GM19025 (cell line): Measurements from ENCODE around the gene CFAP77.

ENCODE experiments used
- ATAC-seq: cut with Tn5 transposase; IDR thresholded peaks from one replicate; pipeline ENCODE4 v1.9.1; 2021; ENCODE audit warnings: mild to moderate bottlenecking, low read depth, moderate library complexity; ENCODE audit not compliant: unreplicated experiment

Gene CFAP77

DNA sequence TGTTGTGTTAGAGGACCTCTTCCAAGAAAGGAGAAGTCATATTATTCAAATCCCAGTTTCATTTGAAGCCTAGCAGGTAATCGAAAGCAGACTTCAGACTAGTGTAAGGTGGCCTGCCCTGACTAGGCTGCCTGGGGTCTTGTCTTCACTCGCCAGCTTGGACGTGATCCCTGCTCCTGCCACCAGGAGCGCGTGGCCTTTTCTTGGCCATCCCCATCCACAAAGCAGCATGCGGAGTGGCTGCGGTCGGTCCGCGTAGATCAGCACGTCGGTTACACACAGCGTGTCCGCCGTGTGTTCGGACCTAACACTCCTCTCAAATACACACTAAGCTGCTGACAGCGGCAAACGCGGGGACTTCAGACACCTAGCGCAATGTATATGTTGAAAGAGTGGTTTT is 37.3 kb downstream of the CFAP77 start:
- no peak for ATAC-seq

DNA sequence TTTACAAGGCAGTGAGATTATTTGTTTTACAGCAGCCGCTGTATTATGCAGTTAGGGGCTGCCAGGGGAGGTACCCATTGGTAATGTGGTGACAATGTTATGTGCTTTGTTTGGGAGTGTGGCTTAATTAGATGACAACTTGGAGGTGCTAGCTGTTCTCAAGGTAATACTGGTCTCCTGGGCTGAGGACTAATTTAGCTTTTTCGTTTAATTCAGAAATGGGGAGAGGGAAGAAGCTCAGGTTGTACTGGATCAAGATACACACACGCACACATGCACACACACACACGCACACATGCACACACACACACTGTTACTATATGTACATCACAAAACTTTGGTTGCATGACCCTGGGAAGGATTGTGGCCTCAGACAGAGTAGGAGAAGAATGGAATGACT is 37.9 kb downstream of the CFAP77 start:
- ATAC-seq: no peak

DNA sequence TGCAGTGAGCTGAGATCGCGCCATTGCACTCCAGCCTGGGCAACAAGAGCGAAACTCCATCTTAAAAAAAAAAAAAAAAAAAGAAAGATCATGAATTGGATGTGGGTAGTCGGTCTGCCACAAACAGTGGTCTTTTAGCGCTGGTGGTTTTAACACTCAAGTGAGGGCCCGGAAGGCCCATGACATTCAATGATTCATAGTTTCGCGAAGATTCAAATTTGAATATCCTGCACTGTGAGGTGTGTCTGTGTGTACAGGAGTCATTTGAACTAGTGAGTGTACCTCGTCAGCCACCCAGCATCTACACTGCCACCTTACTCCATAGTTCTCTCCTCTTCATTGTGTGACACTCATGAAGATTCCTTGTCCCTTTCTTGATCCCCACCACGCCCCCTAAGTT is 41.3 kb downstream of the CFAP77 start:
- ATAC-seq: no peak

DNA sequence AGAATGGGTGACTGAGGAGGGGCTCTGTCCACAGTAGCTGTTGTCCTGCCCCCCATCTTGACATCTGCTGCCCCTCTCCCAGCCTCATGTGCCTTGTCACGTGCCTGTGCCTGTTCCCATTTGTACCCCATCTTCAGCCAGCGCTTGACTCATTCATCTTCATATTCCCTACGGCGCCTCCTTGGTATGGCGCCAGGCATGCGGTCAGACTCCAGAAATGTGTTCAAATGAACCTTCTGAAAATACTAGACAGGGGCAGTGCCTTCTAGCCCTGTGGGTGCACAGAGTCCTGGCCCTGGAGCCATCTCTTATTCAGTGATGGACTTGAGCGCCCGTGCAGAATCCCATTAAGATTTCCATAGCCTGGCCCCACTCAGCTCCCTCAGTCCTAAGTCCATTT is 46.2 kb downstream of the CFAP77 start:
- no peak for ATAC-seq

DNA sequence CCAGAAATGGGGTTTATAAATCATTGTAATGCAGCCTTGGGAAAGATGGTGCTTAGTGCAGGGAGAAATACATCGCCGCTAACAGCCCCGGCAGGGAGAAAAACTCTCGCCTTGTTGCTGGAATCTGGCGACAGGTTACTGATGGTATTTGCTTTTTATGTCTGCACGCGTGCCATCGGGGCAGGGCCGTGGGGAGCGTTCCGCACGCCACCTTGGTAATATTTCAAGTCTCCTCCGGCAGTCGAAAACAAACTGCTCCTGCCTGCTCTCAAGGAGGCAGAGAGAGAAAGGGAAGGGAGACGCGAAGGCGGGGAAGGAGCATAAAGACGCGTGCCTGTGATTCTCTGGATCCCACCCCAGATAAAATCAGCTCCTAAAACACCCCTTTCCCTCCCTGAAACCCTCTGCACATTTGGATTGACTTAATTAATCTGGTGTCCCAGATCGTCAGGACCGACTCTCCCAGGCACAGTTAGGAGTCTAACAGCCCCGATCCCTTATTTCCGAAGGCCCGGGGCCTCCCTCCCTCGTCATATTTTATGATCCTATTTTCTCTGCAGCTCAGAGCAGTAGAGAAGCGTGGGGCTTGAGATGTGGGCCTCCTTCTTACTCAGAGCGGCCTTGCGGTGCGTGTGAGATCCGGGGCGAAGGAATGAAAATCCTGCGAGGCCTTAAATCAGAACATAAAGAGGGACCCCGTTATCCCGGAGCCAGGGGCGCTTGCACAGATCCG is 47.7 kb downstream of the CFAP77 start:
- ATAC-seq: no peak

DNA sequence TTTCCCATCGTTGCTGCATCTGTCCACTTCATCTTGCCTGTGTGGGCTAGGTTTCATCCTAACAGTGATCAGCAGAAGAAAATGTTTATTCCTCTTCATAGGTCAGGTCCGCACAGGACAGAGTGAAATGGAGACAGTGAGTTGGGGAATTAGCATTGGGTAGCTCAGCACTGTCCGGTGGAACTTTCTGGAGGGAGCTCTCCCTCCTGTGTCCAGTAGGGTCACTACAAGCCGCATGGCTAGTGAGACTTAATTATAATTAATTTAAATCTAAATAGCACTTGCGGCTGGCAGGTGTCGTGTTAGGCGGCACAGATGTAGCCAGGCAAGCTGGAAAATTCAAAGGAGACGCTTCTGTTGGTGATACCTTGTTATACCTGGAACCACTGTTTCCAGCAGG is 48.4 kb downstream of the CFAP77 start:
- ATAC-seq: no peak

DNA sequence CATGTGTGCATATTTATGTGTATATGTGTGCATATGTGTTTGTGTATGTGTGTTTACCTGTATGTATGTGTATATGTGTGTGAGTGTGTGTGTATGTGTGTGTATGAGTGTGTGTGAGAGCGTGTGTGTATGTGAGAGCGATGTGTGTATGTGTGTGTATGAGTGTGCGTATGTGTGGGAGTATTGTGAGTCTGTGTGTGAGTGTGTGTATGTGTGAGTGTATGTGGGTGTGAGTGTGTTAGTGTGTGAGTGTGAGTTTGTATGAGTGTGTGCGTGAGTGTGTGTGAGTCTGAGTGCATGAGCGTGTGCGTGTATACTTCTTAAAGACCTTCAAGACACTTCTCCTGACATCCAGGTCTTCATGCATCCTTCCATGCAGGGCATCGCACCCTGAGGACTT is 49.6 kb downstream of the CFAP77 start:
- ATAC-seq: no peak

DNA sequence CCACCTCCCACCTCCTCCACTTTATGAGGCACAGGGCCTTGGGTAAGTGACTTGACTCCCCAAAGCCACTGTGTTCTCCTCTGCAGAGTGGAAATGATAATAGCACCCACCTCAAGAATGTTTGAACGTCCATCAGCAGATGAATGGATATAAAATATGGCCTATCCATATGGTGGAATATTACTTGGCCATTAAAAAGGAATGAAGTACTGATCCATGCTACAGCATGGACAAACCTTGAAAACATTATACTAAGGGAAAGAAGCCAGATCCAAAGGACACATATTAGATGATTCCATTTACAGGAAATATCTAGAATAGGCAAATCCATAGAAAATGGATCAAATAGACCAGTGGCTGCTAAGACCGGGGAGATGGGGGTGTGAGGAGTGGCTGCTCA is 50.2 kb downstream of the CFAP77 start:
- no peak for ATAC-seq

DNA sequence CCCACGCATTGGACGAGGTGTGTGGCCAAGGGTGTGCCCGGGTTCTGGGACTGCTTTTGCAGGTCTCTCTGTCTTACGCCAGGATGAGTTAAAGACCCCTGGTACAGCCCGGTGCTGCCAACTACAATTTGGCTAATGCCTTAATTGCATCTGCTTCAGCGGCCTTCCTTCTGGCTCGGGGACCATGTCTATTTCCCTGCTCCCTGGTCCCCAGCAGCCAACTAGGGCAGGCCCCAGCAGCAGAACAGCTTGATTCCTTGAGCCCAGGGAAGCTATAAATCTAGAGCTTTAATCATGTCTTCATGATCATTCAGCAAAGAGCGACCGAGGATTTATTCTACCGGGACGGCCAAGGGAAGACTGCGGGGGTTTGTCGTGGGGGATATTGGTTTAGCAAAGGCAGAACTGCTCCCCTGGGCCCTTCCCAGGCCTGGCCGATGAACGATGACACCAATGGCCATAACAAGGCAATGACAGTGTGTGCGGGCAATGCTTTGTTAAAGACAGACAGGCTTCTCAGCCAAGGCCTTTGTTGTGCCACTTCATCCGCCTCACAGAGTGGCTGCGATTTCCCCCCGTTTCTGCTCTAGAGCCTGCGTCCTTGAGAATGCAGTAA is 51.4 kb downstream of the CFAP77 start:
- ATAC-seq: no peak

DNA sequence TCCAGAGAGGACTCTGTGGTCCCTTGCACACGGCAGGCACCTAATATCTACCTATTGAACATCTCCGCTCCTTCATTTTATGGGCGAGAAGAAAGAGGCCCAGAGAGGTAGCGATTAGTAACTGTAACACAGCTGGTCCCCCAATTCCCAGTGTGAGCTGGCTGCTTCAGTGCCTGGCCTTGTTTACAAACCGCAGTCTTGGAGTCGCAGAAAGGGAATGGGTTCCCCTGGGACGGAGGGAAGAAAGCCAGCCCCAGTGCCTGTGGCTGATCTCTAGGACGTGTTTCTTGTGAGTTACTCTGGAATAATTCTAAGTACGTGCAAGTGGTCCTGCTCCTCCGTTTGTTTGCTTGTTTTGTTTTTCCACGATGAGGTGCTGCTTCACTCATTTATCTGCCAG is 52.0 kb downstream of the CFAP77 start:
- ATAC-seq: no peak

DNA sequence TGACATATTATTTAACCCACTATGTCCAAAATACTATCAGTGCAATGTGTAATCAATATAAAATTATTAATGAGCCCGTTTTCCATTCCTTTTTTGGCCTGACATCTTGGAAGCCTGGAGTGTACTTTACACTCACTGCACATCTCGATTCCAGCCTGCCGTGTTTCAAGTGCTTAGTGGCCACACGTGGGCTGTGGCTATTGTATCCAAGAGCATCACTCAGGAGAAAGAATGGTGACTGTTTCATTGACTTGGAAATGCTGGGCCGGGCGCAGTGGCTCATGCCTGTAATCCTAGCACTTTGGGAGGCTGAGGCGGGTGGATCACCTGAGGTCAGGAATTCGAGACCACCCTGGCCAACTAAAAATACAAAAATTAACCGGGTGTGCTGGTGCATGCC is 54.5 kb downstream of the CFAP77 start:
- ATAC-seq: no peak

DNA sequence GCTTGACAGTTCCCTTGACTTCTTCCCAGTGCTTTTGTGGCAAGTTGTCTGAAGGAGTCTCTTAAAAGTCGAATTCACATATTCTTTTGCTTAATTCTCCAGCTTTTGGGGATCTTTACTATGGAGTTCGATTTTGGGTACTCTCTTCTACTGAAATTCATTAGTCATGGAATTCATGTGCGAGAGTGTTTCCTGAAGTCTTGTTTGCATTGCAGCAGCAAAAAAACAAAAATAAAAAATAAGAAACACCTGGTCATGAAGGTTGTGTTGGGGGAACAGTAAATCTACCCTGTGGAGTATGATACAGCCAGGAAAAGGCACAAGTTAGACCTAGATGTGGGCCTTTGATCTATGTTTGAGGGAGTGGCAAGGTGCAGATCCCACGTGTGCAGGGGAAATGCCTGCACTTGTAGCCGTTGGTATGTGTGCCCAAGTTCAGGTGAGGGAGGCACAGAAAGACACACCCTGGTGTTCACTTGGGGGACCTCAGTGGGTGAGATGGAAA is 55.2 kb downstream of the CFAP77 start:
- ATAC-seq: no peak

DNA sequence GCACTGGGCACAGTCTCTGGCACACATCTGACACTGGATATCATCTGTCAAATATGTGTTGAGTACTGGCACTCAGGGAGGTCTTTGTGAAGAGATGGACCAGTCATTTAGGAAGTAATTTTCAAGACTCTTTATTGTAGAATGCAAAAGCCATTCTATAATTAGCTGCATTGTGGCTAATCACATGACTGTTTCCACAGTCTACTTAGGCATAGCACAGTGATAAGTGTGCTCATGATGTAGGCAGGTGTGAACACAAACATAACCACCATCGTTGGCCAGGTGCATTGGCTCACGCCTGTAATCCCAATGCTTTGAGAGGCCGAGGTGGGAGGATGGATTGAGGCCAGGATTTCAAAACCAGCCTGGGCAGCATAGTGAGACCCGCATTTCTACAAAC is 62.2 kb downstream of the CFAP77 start:
- ATAC-seq: no peak

DNA sequence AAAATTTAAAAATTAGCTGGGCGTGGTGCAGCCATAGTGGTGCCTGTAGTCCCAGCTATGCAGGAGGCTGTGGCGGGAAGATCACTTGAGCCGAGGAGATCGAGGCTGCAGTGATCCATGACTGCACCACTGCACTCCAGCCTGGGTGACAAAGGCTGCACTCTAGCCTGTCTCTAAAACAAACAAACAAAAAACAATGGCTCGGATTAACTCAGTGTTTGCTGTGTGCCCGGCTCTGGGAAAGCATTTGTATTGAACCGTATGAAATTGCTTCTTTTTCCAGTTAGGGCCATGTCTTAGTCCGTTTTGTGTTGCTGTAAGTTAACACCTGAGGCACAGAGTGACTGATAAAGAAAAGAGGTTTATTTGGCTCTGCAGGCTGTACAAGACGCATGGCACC is 62.6 kb downstream of the CFAP77 start:
- no peak for ATAC-seq

DNA sequence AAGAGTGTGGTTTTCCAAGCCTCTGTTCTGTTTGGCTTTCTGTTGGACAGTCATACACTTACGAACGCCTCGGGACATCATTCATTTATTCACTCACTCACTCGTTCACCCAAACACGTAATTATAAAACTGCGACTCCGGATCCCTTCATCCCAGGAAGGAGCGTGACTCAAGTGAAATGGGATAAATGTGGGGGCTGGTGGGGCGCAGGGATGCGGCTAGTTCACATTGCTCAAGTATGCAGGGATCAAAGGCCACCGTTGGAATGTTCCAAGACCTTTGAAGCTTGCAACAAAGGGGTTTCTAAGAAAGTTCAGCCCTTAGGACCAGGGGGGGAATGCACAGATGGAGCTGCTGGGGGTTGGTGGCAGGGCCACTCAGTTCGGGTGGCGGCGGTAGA is 64.2 kb downstream of the CFAP77 start:
- no peak for ATAC-seq

DNA sequence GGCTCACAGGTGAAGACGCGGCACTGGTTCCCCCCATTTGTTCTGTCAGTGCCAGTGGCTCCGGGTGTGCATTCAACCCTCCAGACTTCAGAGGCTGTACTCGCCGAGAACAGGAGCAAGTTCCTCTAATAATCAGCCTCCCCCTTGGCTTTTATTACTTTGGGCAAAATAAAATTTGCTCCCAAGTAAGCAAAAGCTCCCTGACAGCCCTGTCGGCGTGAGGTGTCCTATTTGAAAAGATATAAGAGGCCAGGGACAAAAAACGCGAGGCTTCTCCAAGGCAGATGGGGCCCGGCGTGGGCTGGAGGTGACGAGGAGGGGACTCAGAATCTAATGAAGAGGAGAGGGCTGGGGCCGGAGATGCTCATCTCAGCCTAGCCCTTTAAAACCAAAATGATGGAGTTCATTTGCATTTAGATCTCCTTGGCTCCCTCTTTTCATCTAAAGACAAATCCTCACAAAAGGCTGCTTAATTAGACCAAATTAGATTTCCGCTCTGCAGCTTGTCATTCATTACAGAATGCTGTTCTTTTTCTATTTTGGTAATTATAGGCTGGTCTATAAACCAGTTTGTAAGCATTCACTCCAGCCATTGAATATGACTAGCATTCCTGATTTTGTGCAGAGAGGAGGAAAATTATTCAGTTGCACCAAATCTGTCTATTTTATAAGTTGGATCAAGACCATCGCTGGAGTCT is 68.5 kb downstream of the CFAP77 start:
- ATAC-seq: no peak

DNA sequence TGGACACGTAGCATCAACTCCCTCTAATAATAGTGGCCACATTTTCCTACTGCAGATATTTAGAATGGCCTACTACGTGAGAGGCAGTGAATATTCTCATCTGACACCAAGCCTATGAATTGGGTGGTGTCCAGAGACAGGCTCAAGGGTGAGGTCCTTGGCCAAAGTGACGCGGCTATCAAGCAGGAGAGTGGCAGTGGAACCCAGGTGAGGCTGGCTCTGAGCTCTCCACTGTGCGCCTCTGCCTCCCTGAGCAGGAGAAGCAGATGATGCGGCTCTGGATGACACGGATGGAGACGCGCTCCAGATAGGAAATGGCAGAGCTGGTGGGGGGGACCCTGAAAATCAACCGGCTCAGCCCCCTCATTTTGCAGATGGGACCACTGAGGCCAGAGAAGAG is 69.7 kb downstream of the CFAP77 start:
- no peak for ATAC-seq

DNA sequence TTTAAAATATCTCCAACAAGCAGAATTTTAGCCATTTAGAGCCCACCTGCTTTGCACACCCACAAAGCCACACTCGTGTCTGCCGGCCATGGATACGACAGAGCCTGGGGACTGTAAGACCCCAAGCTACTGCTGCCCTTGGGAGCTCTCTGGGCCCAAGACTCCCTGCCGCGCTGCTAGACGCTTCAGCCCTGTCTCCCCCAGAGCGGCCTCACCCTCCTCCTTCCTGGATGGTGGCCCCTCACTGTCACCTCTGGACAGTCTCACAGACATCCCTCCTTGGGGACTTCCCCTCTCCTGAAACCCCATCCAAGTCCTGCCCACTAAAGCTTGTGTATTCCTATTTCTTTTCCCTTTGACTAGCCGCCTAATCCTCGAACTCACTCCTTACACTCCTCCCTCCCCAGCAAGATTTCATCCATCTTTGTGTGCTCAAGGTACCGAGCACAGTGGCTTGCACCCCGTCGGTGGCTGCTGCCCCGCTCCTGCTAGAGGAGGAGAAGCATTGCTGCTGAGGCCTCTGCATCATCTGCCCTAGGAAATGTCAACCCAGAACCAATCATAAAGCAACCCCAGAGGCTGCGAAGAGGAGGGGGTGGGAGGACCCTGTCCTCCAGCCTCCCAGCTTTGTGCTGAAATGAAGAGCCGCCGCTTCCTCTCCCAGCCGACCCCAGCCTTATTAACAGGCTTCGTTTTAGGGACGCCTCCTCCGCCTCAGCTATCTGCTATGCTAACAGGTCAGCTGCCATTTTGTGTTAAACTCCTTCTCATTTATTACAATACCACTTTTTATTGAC is 71.2 kb downstream of the CFAP77 start:
- ATAC-seq: no peak

DNA sequence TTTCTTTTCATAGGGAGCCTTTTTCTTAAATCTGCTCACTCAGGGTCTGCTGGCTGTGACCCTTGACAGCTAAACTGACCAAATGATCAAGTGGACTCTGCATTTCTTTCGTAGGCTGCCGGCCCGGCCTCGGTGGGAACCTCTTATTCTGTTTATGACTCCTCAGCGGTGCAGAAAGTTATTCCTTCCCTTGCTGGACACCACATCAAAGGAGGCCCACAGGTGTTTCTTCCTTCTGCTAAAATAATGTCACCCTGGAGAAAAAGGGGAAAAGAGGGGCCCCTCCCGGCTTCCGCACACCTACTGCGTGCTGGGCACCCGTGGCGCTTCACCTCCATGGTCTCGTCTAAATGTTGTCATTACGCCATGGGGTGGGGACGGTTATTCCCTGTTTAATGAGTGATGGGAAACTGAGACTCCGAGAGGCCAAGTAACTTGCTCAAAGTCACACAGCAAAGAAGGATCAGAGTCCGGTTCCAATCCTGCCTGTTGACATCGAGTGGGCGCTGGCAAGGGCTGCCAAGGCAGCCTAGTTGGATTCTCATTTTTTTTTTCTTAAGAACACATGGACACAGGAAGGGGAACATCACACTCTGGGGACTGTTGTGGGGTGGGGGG is 72.3 kb downstream of the CFAP77 start:
- ATAC-seq: no peak

DNA sequence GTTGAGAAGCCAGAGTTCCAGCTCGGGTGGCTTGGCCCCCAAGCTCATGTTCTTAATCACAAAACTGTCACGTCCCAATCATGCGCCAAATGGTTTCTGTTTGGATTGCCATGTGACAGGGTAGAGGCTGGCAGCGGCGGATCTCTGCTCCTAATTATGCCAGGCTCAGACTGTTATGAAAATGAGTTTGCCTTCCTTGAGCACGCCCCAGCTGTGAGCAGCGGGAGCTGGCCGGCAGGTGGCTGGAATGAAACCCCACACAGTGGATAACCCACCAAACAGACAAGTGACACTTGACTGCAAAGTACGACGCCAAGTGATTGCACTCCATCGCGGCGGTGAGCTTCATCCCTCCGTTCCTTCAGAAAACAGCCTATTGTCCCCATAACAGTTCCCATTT is 75.4 kb downstream of the CFAP77 start:
- ATAC-seq: no peak
